ENCODE measurements around the gene CHAT. TPM values are rescaled to one million over a fixed set of nuclear protein-coding genes. Genes with fewer than 3 reads are reported as not detected.

CHAT gene
- polyA plus RNA-seq, result not detected in 3 replicates
- polyA plus RNA-seq (2011; ENCODE audit: low read depth), result not detected
- polyA plus RNA-seq (2011; cell fraction: cytosol; rRNA removed), result not detected in 2 replicates
- polyA plus RNA-seq (2011; cell fraction: nucleus; rRNA removed), result not detected in 2 replicates
- not detected in 2 replicates for polyA plus RNA-seq (2012; ENCODE audit: low replicate concordance)
- not detected in 3 replicates for polyA minus RNA-seq
- not detected for polyA minus RNA-seq (2011; cell fraction: cytosol; rRNA and poly(A)+ RNA removed)
- not detected in 2 replicates for polyA minus RNA-seq (2011; cell fraction: nucleus; rRNA and poly(A)+ RNA removed)

DNA sequence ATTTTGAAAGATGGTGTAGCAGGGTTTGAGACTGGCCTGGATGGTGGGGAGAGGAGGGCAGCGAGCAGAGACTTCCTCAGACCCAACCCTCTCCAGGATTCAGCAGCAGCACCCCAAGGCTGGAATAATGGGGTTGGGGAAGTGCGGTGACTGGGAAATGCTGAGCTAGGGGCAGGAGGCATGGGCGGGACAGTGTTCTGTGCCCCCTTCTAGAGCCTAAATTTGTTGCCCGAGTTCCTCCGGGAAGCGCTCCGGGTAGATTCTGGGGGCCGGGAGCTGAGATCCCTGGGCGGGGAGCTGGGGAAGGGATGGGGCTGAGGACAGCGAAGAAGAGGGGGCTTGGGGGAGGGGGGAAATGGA is at the start of gene CHAT:
Gene CHAT (plus strand): TSS at position 156 of the 360 bp plus-strand sequence. CDS start 153 bp downstream, at position 309.
- no peak within 1 kb of the TSS for H3K4me2 ChIP-seq (ENCODE audit: control insufficient read depth, extremely low read depth, insufficient read depth, low read depth, low read length)
- H3K27ac ChIP-seq (ENCODE audit: control insufficient read depth, insufficient read depth, low read length), result no peak within 1 kb of the TSS
- peaks cover 90% of the 10 kb centered on the region for H3K27me3 ChIP-seq (ENCODE audit: control insufficient read depth, extremely low read depth, insufficient read depth, low read length)
- dilution Hi-C loops (cut with MboI; ENCODE audit: extremely low pct_ligation_motif_present, low sequenced_read_pairs), result no loop called here
- no peak within 1 kb of the TSS for H3K4me3 ChIP-seq (ENCODE audit: control insufficient read depth in 2 of 3, extremely low read depth in 1 of 3, insufficient read depth in 2 of 3, low read depth in 1 of 3, low read length in 3 of 3)
- H3K9me1 ChIP-seq (ENCODE audit: control insufficient read depth, extremely low read depth, insufficient read depth, low read length), result no peaks in the 10 kb centered on the region
- FAIRE-seq, result no peak
- no peaks in the 10 kb centered on the region for H4K20me1 ChIP-seq (ENCODE audit: control insufficient read depth, extremely low read depth, insufficient read depth, low read length)
- no peaks in the 10 kb centered on the region for H3K79me2 ChIP-seq (ENCODE audit: control insufficient read depth, insufficient read depth, low read length)
- DNase-seq (ENCODE audit: low read depth, low spot score), result no peak
- H3K9ac ChIP-seq (ENCODE audit: control insufficient read depth, extremely low read depth, insufficient read depth, low read length), result no peak within 1 kb of the TSS
- H2AFZ ChIP-seq (ENCODE audit: control insufficient read depth, low read length), result no peak within 1 kb of the TSS
- peaks cover 4% of the 10 kb centered on the region for H3K9me3 ChIP-seq (ENCODE audit: control insufficient read depth, low read depth, low read length)
- TF ChIP-seq CTCF (optimal IDR thresholded peaks at IDR 0.05 in 1 of 3, IDR thresholded peaks at IDR 0.05 in 1 of 3, conservative IDR thresholded peaks at IDR 0.05 in 1 of 3; ENCODE audit: extremely low read depth in 1 of 3, insufficient read depth in 2 of 3, low read length in 3 of 3), result no peak
- TF ChIP-seq EZH2 (IDR thresholded peaks at IDR 0.05; ENCODE audit: low read length), result no peak
- peaks cover 2% of the 10 kb centered on the region for H3K4me1 ChIP-seq (ENCODE audit: control insufficient read depth, extremely low read depth, insufficient read depth, low read length)
- H3K36me3 ChIP-seq (ENCODE audit: control insufficient read depth in 2 of 2, extremely low read depth in 1 of 2, insufficient read depth in 2 of 2, low read length in 2 of 2), result no peaks in the 10 kb centered on the region

- DNase-seq (ENCODE audit: low read depth, low spot score), result no peak
- Histone ChIP-seq H2AFZ (ENCODE audit: control insufficient read depth, low read length) (no peak overlapping the region), H3K4me3 (ENCODE audit: control insufficient read depth in 2 of 3, extremely low read depth in 1 of 3, insufficient read depth in 2 of 3, low read depth in 1 of 3, low read length in 3 of 3) (no peak overlapping the region), H3K9me3 (ENCODE audit: control insufficient read depth, low read depth, low read length) (peaks cover 2% of the 10 kb centered on the region), H3K4me1 (ENCODE audit: control insufficient read depth, extremely low read depth, insufficient read depth, low read length) (peaks cover 7% of the 10 kb centered on the region), H3K27me3 (ENCODE audit: control insufficient read depth, extremely low read depth, insufficient read depth, low read length) (no peaks in the 10 kb centered on the region), H4K20me1 (ENCODE audit: control insufficient read depth, extremely low read depth, insufficient read depth, low read length) (no peaks in the 10 kb centered on the region), H3K79me2 (ENCODE audit: control insufficient read depth, insufficient read depth, low read length) (no peaks in the 10 kb centered on the region), H3K36me3 (ENCODE audit: control insufficient read depth in 2 of 2, extremely low read depth in 1 of 2, insufficient read depth in 2 of 2, low read length in 2 of 2) (no peaks in the 10 kb centered on the region), H3K9me1 (ENCODE audit: control insufficient read depth, extremely low read depth, insufficient read depth, low read length) (no peaks in the 10 kb centered on the region), H3K4me2 (ENCODE audit: control insufficient read depth, extremely low read depth, insufficient read depth, low read depth, low read length) (no peak overlapping the region), H3K9ac (ENCODE audit: control insufficient read depth, extremely low read depth, insufficient read depth, low read length) (no peak overlapping the region), H3K27ac (ENCODE audit: control insufficient read depth, insufficient read depth, low read length) (no peak overlapping the region)
- dilution Hi-C loops (cut with MboI; ENCODE audit: extremely low pct_ligation_motif_present, low sequenced_read_pairs), result no loop called here
- FAIRE-seq, result no peak
- no peak for TF ChIP-seq CTCF (optimal IDR thresholded peaks at IDR 0.05 in 1 of 3, IDR thresholded peaks at IDR 0.05 in 1 of 3, conservative IDR thresholded peaks at IDR 0.05 in 1 of 3; ENCODE audit: extremely low read depth in 1 of 3, insufficient read depth in 2 of 3, low read length in 3 of 3)
- no peak for TF ChIP-seq EZH2 (IDR thresholded peaks at IDR 0.05; ENCODE audit: low read length)
These were observed 49.3 kb upstream of the CHAT start for GRCh38 chr10:49564461-49565009.
